MM.1S (cell line): Measurements from ENCODE around the gene TMEM132D.
"Not testable (repeated sequence)": the region's sequence is repeated elsewhere in the genome, so short reads cannot be mapped to it uniquely, and the experiment has no call there.

Source experiments
- DNase-seq: peaks from one replicate; pipeline ENCODE4 v3.0.0-alpha.2; 2015
- H2AFZ ChIP-seq: fragments of 300-600 bp; sonication (generic); 2 replicates; pipeline ENCODE4 v1.6.0; 2016; ENCODE audit warnings: antibody characterized with exemption, low read length
- H3F3A ChIP-seq: fragments of 300-600 bp; sonication (generic); 2 replicates; pipeline ENCODE4 v1.6.1; 2016; ENCODE audit warnings: mild to moderate bottlenecking, antibody characterized with exemption, low read length, moderate library complexity, mixed read lengths; ENCODE audit not compliant: insufficient read depth
- H3K27ac ChIP-seq: fragments of 300-600 bp; sonication (generic); 2 replicates; pipeline ENCODE4 v1.5.1; 2016; ENCODE audit warnings: mild to moderate bottlenecking, low read length
- H3K27me3 ChIP-seq: fragments of 300-600 bp; sonication (generic); replicated peaks from 2 replicates; pipeline ENCODE4 v1.6.0; 2016; ENCODE audit warnings: low read length; ENCODE audit not compliant: insufficient read depth
- H3K36me3 ChIP-seq: fragments of 300-600 bp; sonication (generic); replicated peaks from 2 replicates; pipeline ENCODE4 v1.6.1; 2016; ENCODE audit warnings: mild to moderate bottlenecking, low read length, mixed read lengths; ENCODE audit not compliant: insufficient read depth
- H3K4me1 ChIP-seq: fragments of 300-600 bp; sonication (generic); 2 replicates; pipeline ENCODE4 v1.6.1; 2016; ENCODE audit warnings: low read length, mixed read lengths
- H3K4me2 ChIP-seq: fragments of 300-600 bp; sonication (generic); 2 replicates; pipeline ENCODE4 v1.6.0; 2016; ENCODE audit warnings: low read depth, low read length
- H3K4me3 ChIP-seq: fragments of 300-600 bp; sonication (generic); 2 replicates; pipeline ENCODE4 v1.5.1; 2016; ENCODE audit warnings: low read length, mixed read lengths
- H3K79me2 ChIP-seq: fragments of 300-600 bp; sonication (generic); 2 replicates; pipeline ENCODE4 v1.6.1; 2016; ENCODE audit warnings: mixed run types, low read length, mixed read lengths
- H3K9ac ChIP-seq: fragments of 300-600 bp; sonication (generic); 2 replicates; pipeline ENCODE4 v1.6.1; 2016; ENCODE audit warnings: low read length, mixed read lengths
- H3K9me2 ChIP-seq: fragments of 300-600 bp; sonication (generic); replicated peaks from 2 replicates; pipeline ENCODE4 v1.6.1; 2016; ENCODE audit warnings: mild to moderate bottlenecking, low read length, mixed read lengths; ENCODE audit not compliant: insufficient read depth
- H3K9me3 ChIP-seq: fragments of 300-600 bp; sonication (generic); replicated peaks from 2 replicates; pipeline ENCODE4 v1.6.1; 2016; ENCODE audit warnings: mild to moderate bottlenecking, low read length, mixed read lengths; ENCODE audit not compliant: insufficient read depth
- H4K20me1 ChIP-seq: fragments of 300-600 bp; sonication (generic); 2 replicates; pipeline ENCODE4 v1.6.1; 2016; ENCODE audit warnings: mild to moderate bottlenecking, low read length, moderate library complexity, mixed read lengths; ENCODE audit not compliant: insufficient read depth
- CTCF ChIP-seq: fragments of 300-600 bp; sonication (generic); IDR thresholded peaks from 2 replicates; pipeline ENCODE4 v1.5.1; 2016; ENCODE audit warnings: antibody characterized with exemption, low read length, mixed read lengths
- EZH2 ChIP-seq: fragments of 300-600 bp; sonication (generic); optimal IDR thresholded peaks from 2 replicates; pipeline ENCODE3; 2017; ENCODE audit warnings: low read depth, mild to moderate bottlenecking, antibody characterized with exemption, low read length, mixed read lengths
- EZH2phosphoT487 ChIP-seq: fragments of 300-600 bp; sonication (generic); IDR thresholded peaks from 2 replicates; pipeline ENCODE4 v1.6.1; 2018; ENCODE audit warnings: antibody characterized with exemption, low read length

TMEM132D gene

DNA sequence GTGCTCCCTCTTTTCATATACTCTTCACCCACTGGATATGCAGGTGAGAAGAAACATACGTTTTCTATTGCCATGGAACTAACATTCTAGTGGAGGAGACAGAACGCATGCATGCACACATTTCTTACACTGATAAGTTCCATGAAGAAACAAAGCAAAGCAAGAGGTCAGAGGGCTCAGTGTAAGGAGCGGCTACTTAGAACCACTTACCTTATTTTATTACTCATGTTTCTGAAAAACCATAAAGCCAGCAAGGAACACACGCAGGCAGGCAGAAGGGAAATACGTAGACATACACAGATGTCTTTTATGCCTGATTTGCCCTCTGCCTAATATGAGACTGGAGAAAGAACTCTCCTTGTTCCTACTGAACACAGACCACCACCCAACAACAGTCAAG is 362.9 kb downstream of the TMEM132D start:
- Histone ChIP-seq H2AFZ (no peak overlapping the region), H3K27ac (no peak overlapping the region), H4K20me1 (no peaks in the 10 kb centered on the region), H3K27me3 (no peaks in the 10 kb centered on the region), H3K9ac (no peak overlapping the region), H3F3A (no peaks in the 10 kb centered on the region), H3K9me2 (no peaks in the 10 kb centered on the region), H3K36me3 (no peaks in the 10 kb centered on the region), H3K79me2 (no peaks in the 10 kb centered on the region), H3K4me3 (no peak overlapping the region), H3K4me1 (no peaks in the 10 kb centered on the region), H3K4me2 (no peak overlapping the region), H3K9me3 (no peaks in the 10 kb centered on the region)
- no peak for DNase-seq
- TF ChIP-seq EZH2: no peak
- TF ChIP-seq EZH2phosphoT487: no peak
- no peak for TF ChIP-seq CTCF

DNA sequence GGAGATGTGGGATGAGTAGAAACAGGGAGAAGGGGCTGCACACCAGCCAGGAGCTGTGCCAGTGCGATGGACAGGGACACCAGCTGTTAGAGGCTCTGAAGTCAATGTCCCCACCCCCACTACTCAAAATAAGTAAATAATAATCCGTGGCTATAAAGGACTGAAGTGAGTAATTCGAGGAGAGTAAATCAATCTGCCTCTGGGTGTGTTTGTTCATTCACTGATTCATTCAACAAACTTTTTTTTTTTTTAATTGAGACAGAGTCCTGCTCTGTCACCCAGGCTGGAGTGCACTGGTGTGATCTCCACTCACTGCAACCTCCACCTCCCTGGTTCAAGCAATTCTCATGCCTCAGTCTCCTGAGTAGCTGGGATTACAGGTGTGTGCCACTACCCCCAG is 363.6 kb downstream of the TMEM132D start:
- H3K4me2 ChIP-seq: no peak overlapping the region
- no peak for TF ChIP-seq EZH2
- no peak for TF ChIP-seq EZH2phosphoT487
- no peak for TF ChIP-seq CTCF
- DNase-seq: no peak

GRCh38 chr12:129538724-129539335 is 365.0 kb downstream of the TMEM132D start:
- not testable (repeated sequence) for H3K27ac ChIP-seq, H3K27me3 ChIP-seq, H4K20me1 ChIP-seq, H3K79me2 ChIP-seq, H3K9me3 ChIP-seq, DNase-seq, H3K36me3 ChIP-seq, H3K4me2 ChIP-seq, H2AFZ ChIP-seq, H3K4me1 ChIP-seq, H3K9me2 ChIP-seq, H3K9ac ChIP-seq, H3K4me3 ChIP-seq, H3F3A ChIP-seq
- peak; percentile 25; the same call in 1 of the 2 replicates for TF ChIP-seq CTCF

More for the DNA sequence above, 363.6 kb downstream of the TMEM132D start:
- Histone ChIP-seq H3K4me3 (no peak overlapping the region), H2AFZ (no peak overlapping the region), H3K79me2 (no peaks in the 10 kb centered on the region), H3K4me1 (no peaks in the 10 kb centered on the region), H3K27ac (no peak overlapping the region), H3F3A (no peaks in the 10 kb centered on the region), H3K27me3 (no peaks in the 10 kb centered on the region), H3K9ac (no peak overlapping the region), H3K36me3 (no peaks in the 10 kb centered on the region), H3K9me3 (no peaks in the 10 kb centered on the region), H3K9me2 (no peaks in the 10 kb centered on the region), H4K20me1 (no peaks in the 10 kb centered on the region)
